ENCODE data around the gene KLHL21. TPM values are rescaled to one million over a fixed set of nuclear protein-coding genes. Genes with fewer than 3 reads are reported as not detected.
"Not testable (repeated sequence)": the region's sequence is repeated elsewhere in the genome, so short reads cannot be mapped to it uniquely, and the experiment has no call there.

Gene KLHL21
- total RNA-seq, 1 donor from 2014 or later = 15.9 TPM

GRCh38 chr1:6645018-6645417 lies 42.3 kb upstream of the KLHL21 start:
- DNase-seq = no peak
- H3K27me3 Mint-ChIP-seq = no peaks in the 10 kb centered on the region
- H3K4me3 Mint-ChIP-seq = no peak overlapping the region
- H3K27ac Mint-ChIP-seq = no peak overlapping the region
- intact Hi-C loops (cut with micrococcal nuclease) = loop anchor here (10.0 kb wide), 1 partner anchor 400 kb away; the partner anchor contains the start of gene HES3
- TF ChIP-seq, protein P1, sequence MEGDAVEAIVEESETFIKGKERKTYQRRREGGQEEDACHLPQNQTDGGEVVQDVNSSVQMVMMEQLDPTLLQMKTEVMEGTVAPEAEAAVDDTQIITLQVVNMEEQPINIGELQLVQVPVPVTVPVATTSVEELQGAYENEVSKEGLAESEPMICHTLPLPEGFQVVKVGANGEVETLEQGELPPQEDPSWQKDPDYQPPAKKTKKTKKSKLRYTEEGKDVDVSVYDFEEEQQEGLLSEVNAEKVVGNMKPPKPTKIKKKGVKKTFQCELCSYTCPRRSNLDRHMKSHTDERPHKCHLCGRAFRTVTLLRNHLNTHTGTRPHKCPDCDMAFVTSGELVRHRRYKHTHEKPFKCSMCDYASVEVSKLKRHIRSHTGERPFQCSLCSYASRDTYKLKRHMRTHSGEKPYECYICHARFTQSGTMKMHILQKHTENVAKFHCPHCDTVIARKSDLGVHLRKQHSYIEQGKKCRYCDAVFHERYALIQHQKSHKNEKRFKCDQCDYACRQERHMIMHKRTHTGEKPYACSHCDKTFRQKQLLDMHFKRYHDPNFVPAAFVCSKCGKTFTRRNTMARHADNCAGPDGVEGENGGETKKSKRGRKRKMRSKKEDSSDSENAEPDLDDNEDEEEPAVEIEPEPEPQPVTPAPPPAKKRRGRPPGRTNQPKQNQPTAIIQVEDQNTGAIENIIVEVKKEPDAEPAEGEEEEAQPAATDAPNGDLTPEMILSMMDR (IDR thresholded peaks at IDR 0.05) = no peak
- CTCF ChIA-PET = interaction anchor here (2.2 to 2.9 kb wide), 3 partner anchors 90 to 160 kb away, joined by 8 to 16 read pairs (median 11); partner anchors contain the start of genes NOL9 and TAS1R1
- no peak for ATAC-seq (ENCODE audit: low read depth)
- H3K9me3 Mint-ChIP-seq = no peaks in the 10 kb centered on the region
- H3K4me1 Mint-ChIP-seq = peaks cover 2% of the 10 kb centered on the region
- H3K36me3 Mint-ChIP-seq (ENCODE audit: low read depth) = peaks cover 44% of the 10 kb centered on the region
- POLR2A ChIA-PET = interaction anchor here (0.6 kb wide), 1 partner anchor 20 kb away, joined by 3 read pairs; no protein-coding TSS in a partner anchor

- H3K27me3 Mint-ChIP-seq; H3K9me3 Mint-ChIP-seq; H3K27ac Mint-ChIP-seq; DNase-seq; ATAC-seq (ENCODE audit: low read depth); H3K4me1 Mint-ChIP-seq; CTCF ChIA-PET; H3K4me3 Mint-ChIP-seq: not testable (repeated sequence)
- peaks cover 77% of the 10 kb centered on the region for H3K36me3 Mint-ChIP-seq (ENCODE audit: low read depth)
- POLR2A ChIA-PET = interaction anchor here (0.7 kb wide), 1 partner anchor 61 kb away, joined by 3 read pairs; the partner anchor contains the start of gene DNAJC11
- intact Hi-C loops (cut with micrococcal nuclease) = loop anchor here (10.0 kb wide), 1 partner anchor 396 kb away; the partner anchor contains the start of gene HES3
Measured at GRCh38 chr1:6640867-6641266, 38.2 kb upstream of the KLHL21 start.

DNA sequence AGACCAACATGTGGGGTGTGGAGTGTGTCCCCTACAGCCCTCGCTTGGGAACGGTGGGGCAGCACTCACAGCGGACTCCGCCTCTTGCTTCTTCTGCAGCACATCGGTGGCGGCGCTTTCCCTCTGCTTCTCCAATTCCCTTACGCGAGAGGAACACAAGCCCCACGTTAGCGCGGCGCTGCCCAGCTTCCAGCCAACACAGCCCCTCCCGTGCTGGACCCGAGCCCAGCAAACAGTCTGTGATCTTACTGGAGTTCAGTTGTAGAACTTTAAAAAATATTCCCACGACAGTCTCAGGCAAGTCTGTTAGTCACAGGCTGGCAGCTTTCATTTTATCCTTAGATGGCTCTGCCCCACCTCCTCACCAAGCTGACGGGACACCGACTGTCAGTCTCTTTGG lies 35.6 kb upstream of the KLHL21 start:
- TF ChIP-seq, protein P1 (IDR thresholded peaks at IDR 0.05) = no peak
- Mint-ChIP-seq H3K36me3 (ENCODE audit: low read depth) (peaks cover 83% of the 10 kb centered on the region), H3K27ac (no peak overlapping the region)

DNA sequence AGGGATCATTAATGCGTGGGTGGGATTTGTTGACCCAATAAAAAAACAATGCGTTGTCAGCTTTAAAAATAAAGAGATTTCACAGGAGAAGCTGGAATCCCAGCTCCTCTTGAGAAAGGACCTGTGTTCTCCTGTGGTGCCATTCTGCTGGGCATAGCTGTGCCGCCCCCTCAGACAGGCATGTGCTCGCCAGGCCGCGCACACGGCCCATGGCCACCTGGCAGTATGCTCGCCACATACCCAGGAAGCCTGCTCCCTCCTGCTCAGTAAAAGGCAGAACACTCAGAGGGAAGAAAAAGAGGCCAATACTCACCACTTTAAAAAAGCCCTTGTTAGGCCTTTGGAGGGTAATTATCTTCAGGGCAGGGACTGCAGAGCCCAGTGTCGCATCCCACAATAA lies 35.1 kb upstream of the KLHL21 start:
- Mint-ChIP-seq H3K4me3 (no peak overlapping the region), H3K36me3 (ENCODE audit: low read depth) (peaks cover 84% of the 10 kb centered on the region), H3K27me3 (no peaks in the 10 kb centered on the region), H3K9me3 (no peaks in the 10 kb centered on the region), H3K4me1 (no peaks in the 10 kb centered on the region), H3K27ac (no peak overlapping the region)
- ChIA-PET POLR2A (no interaction called here), CTCF (no interaction called here)
- ATAC-seq (ENCODE audit: low read depth) = no peak
- TF ChIP-seq, protein P1 (IDR thresholded peaks at IDR 0.05) = no peak
- intact Hi-C loops (cut with micrococcal nuclease) = no loop called here
- DNase-seq = no peak

More for the DNA sequence above, 35.6 kb upstream of the KLHL21 start:
- Mint-ChIP-seq H3K27me3 (no peaks in the 10 kb centered on the region), H3K9me3 (no peaks in the 10 kb centered on the region), H3K4me1 (no peaks in the 10 kb centered on the region), H3K4me3 (no peak overlapping the region)
- CTCF ChIA-PET = no interaction called here
- ATAC-seq (ENCODE audit: low read depth) = no peak
- intact Hi-C loops (cut with micrococcal nuclease) = no loop called here
- no peak for DNase-seq
- POLR2A ChIA-PET = no interaction called here

- H3K27ac Mint-ChIP-seq; H3K4me1 Mint-ChIP-seq; ATAC-seq (ENCODE audit: low read depth); intact Hi-C loops (cut with micrococcal nuclease); H3K27me3 Mint-ChIP-seq; H3K4me3 Mint-ChIP-seq; H3K9me3 Mint-ChIP-seq; DNase-seq: not testable (repeated sequence)
- POLR2A ChIA-PET = interaction anchor here (0.6 kb wide), 1 partner anchor 92 kb away, joined by 7 read pairs; no protein-coding TSS in a partner anchor
- peaks cover 84% of the 10 kb centered on the region for H3K36me3 Mint-ChIP-seq (ENCODE audit: low read depth)
- CTCF ChIA-PET = interaction anchor here (1.3 kb wide), 1 partner anchor 151 kb away, joined by 3 read pairs; no protein-coding TSS in a partner anchor
Measured at GRCh38 chr1:6636778-6637177, 34.1 kb upstream of the KLHL21 start.

GRCh38 chr1:6635910-6636760 lies 33.5 kb upstream of the KLHL21 start:
- intact Hi-C loops (cut with micrococcal nuclease) = no loop called here
- TF ChIP-seq, protein P1 (IDR thresholded peaks at IDR 0.05) = no peak
- Mint-ChIP-seq H3K27me3 (no peaks in the 10 kb centered on the region), H3K4me1 (no peaks in the 10 kb centered on the region), H3K9me3 (no peaks in the 10 kb centered on the region), H3K27ac (peak overlapping the region; percentile 44), H3K4me3 (no peak overlapping the region), H3K36me3 (ENCODE audit: low read depth) (peaks cover 78% of the 10 kb centered on the region)
- POLR2A ChIA-PET = interaction anchor here (0.6 kb wide), 1 partner anchor 92 kb away, joined by 7 read pairs; no protein-coding TSS in a partner anchor
- CTCF ChIA-PET = interaction anchor here (1.3 kb wide), 1 partner anchor 150 kb away, joined by 3 read pairs; no protein-coding TSS in a partner anchor
- DNase-seq = no peak
- ATAC-seq (ENCODE audit: low read depth) = peak; percentile 49
